H1 (cell line): Measurements from ENCODE around the gene C11orf58. TPM values are rescaled to one million over a fixed set of nuclear protein-coding genes. Genes with fewer than 3 reads are reported as not detected.

Source experiments
- BCL11A ChIP-seq, 2 experiments: IDR thresholded peaks; one replicate each; pipeline ENCODE4 v1.6.1; 2011; ENCODE audit warnings: low read depth in 2 of 2, low read length in 2 of 2, mild to moderate bottlenecking in 2 of 2
- CHD1 ChIP-seq: IDR thresholded peaks from 2 replicates; pipeline ENCODE4 v1.6.1; 2012; ENCODE audit warnings: low read depth, low read length, improper control_type of control experiment
- CHD7 ChIP-seq: fragments of 300-600 bp; sonication (generic); IDR thresholded peaks from 2 replicates; pipeline ENCODE4 v1.7.1; 2012; ENCODE audit warnings: low read length, moderate library complexity, mild to moderate bottlenecking, inconsistent platforms; ENCODE audit not compliant: insufficient replicate concordance
- CTBP2 ChIP-seq: IDR thresholded peaks from 2 replicates; pipeline ENCODE4 v1.7.0; 2011; ENCODE audit warnings: borderline replicate concordance, mild to moderate bottlenecking, moderate library complexity, mixed read lengths, low read length; ENCODE audit not compliant: insufficient read depth, insufficient read length
- GTF2F1 ChIP-seq: IDR thresholded peaks from 2 replicates; pipeline ENCODE4 v1.6.1; 2012; ENCODE audit warnings: low read depth, low read length, improper control_type of control experiment, borderline replicate concordance
- KDM1A ChIP-seq: fragments of 200-600, 300-600 bp; sonication (generic); IDR thresholded peaks from 2 replicates; pipeline ENCODE4 v1.7.1; 2016; ENCODE audit warnings: mild to moderate bottlenecking, low read length, borderline replicate concordance
- NRF1 ChIP-seq: IDR thresholded peaks from 2 replicates; pipeline ENCODE4 v1.6.1; 2011; ENCODE audit warnings: mild to moderate bottlenecking, low read depth, low read length, improper control_type of control experiment
- RAD21 ChIP-seq, 2 experiments: IDR thresholded peaks in 1 of 2; conservative IDR thresholded peaks in 1 of 2; 2 replicates each; pipeline ENCODE4 v1.6.1; 2011; ENCODE audit warnings: low read depth in 2 of 2, low read length in 2 of 2, improper control_type of control experiment in 1 of 2, inconsistent platforms in 1 of 2, mild to moderate bottlenecking in 1 of 2, moderate library complexity in 1 of 2
- TBP ChIP-seq: IDR thresholded peaks from 2 replicates; pipeline ENCODE4 v1.6.1; 2011; ENCODE audit warnings: low read depth, low read length, improper control_type of control experiment
- TEAD4 ChIP-seq: IDR thresholded peaks from 2 replicates; pipeline ENCODE4 v1.6.1; 2012; ENCODE audit warnings: low read depth, low read length, inconsistent platforms, mixed read lengths
- polyA plus RNA-seq, 7 experiments: library from polyadenylated mRNA; depleted of rRNA in 3 of 7; stranded (reverse) in 5 of 7; unstranded in 2 of 7; fragments of >200 nt in 5 of 7; fragments of 200-250 nt in 2 of 7; gene quantifications; 1 replicate in 5 of 7; 2 replicates in 1 of 7; 4 replicates in 1 of 7; pipeline versions ENCODE4 v1.2.1 to v1.2.3, GENCODE V29; 2011 to 2013; ENCODE audit warnings: missing spikeins in 2 of 7, mixed read lengths in 2 of 7
- total RNA-seq: library from RNA; stranded (reverse); fragmentation: NEBNext Ultra II Directional; extraction: Animal tissue kit (Norgen Biotek cat#: 25700); gene quantifications from 2 replicates; pipeline ENCODE4 v1.2.1, GENCODE V29; 2021

The C11orf58 gene
- total and polyA plus RNA-seq, 2 of the 8 experiments (the other 6 are each of a cell fraction or from before 2014, with no cell fraction given), result 70.7 to 181 TPM

GRCh38 chr11:16767957-16768356, 29.5 kb downstream of the C11orf58 start (continued):
- no peak for TF ChIP-seq CHD7
- TF ChIP-seq CTBP2, result no peak
- TF ChIP-seq RAD21 (IDR thresholded peaks at IDR 0.05 in 1 of 2, conservative IDR thresholded peaks at IDR 0.05 in 1 of 2; ENCODE audit: low read depth in 2 of 2, low read length in 2 of 2), result no peak
- TF ChIP-seq CHD1, result no peak
- TF ChIP-seq GTF2F1, result no peak
- TF ChIP-seq TEAD4, result no peak
- TF ChIP-seq BCL11A (IDR thresholded peaks at IDR 0.05; ENCODE audit: low read depth in 2 of 2, low read length in 2 of 2), result no peak
- no peak for TF ChIP-seq KDM1A
- no peak for TF ChIP-seq NRF1
- TF ChIP-seq TBP, result no peak
